ENCODE data around the gene IFNL4.
"Not testable (repeated sequence)": the region's sequence is repeated elsewhere in the genome, so short reads cannot be mapped to it uniquely, and the experiment has no call there.

IFNL4 gene

DNA sequence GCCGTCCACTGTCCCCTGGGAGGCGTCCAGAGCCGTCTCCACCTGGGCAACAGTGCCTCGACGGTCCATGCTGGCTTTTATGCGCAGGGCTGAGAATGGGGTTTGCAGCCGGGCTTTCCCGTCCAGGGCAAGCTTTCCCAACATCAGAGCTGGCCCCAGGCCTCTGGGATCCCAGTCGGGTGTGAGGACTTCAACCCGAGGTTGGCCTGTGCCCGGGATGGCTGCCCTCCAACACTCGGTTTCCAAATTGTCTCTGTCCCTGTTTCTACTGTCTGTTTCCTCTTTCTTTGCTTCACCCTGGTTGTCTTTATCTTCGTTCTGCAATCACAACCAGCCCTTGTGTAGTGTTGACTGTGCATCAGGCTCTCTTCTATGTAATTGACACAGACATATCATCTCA lies at the start of gene IFNL4:
TSS of gene IFNL4 (minus strand) at position 51 of the 400 bp plus-strand sequence.
- no peak for DNase-seq

GRCh38 chr19:39297931-39298634 lies 49.4 kb upstream of the IFNL4 start:
- DNase-seq, result no peak

GRCh38 chr19:39296906-39297305 lies 48.2 kb upstream of the IFNL4 start:
- no peak for DNase-seq

GRCh38 chr19:39296055-39296645 lies 47.5 kb upstream of the IFNL4 start, which contains the start of gene IFNL1:
Gene IFNL1, plus strand, starts transcription at chr19:39296407. Its CDS starts 15 bp downstream, at chr19:39296422.
- no peak for DNase-seq

DNA sequence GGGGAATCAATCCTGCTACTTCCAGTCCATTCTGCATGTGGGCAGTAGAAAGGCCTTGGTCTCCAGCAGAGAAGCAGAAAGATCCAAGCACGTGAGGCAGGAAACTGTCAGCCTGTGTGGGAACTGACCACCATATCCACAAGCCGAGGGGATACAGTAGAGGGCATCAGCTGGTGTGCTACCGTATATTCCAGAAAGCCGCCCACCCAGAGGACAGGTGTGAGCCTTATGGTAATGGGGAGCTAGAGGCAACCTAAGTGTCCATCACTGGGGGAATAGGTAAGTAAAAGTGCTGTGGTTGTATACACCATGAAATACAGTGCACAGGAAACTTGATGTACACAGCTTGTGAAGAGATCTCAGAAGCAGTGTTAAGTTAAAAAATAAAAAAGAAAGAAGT lies 44.7 kb upstream of the IFNL4 start:
- no peak for DNase-seq

- no peak for DNase-seq
Observed at GRCh38 chr19:39284032-39284431, 35.4 kb upstream of the IFNL4 start.

GRCh38 chr19:39282021-39282420 lies 33.4 kb upstream of the IFNL4 start:
- no peak for DNase-seq

GRCh38 chr19:39277598-39277997 lies 28.9 kb upstream of the IFNL4 start:
- DNase-seq, result no peak

DNA sequence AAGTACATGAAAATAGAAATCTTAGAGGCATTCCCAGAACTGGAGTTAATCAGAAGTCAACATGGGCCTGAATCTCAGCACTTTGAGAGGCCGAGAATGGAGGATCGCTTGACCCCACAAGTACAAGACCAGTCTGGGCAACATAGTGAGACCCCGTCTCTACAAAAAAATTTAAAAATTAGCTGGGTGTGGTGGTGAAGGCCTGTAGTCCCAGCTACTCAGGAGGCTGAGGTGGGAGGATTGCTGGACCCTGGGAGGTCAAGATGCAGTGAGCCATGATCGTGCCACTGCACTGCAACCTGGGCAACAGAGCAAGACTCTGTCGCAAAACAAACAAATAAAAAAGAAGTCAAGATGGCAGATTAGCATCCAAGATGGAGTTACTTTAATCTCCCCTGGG lies 28.1 kb upstream of the IFNL4 start:
- no peak for DNase-seq

DNA sequence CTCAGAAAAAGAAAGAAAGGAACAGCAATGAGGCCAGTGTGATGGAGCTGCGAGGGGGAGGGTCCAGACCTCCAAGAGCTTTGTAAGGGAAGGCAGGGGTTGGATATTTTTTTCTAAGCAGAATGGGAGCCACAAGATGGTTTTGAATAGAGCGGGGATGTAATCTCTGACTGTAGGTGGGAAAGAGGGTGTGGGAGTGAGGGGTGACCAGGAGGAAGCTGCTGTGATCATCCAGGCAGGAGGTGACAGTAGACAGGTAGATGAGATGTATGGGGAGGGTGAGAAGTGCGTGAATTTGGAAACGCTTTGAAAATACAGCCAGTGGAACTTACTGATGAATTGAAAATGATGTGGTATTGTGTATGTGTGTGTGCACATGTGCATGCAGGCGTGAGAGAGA lies 26.9 kb upstream of the IFNL4 start:
- no peak for DNase-seq

DNA sequence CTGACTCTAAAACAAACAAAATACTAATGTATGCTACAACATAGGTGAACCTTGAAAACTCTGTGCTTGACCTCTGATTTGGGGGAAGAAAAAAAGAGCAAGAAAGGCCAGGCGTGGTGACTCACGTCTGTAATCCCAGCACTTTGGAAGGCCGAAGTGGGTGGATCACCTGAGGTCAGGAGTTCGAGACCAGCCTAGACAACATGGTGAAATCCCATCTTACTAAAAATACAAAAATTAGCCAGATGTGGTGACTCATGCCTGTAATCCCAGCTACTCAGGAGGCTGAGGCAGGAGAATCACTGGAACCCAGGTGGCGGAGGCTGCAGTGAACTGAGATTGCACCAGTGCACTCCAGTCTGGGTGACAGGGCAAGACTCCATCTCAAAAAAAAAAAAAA lies 25.2 kb upstream of the IFNL4 start:
- DNase-seq, result not testable (repeated sequence)

DNA sequence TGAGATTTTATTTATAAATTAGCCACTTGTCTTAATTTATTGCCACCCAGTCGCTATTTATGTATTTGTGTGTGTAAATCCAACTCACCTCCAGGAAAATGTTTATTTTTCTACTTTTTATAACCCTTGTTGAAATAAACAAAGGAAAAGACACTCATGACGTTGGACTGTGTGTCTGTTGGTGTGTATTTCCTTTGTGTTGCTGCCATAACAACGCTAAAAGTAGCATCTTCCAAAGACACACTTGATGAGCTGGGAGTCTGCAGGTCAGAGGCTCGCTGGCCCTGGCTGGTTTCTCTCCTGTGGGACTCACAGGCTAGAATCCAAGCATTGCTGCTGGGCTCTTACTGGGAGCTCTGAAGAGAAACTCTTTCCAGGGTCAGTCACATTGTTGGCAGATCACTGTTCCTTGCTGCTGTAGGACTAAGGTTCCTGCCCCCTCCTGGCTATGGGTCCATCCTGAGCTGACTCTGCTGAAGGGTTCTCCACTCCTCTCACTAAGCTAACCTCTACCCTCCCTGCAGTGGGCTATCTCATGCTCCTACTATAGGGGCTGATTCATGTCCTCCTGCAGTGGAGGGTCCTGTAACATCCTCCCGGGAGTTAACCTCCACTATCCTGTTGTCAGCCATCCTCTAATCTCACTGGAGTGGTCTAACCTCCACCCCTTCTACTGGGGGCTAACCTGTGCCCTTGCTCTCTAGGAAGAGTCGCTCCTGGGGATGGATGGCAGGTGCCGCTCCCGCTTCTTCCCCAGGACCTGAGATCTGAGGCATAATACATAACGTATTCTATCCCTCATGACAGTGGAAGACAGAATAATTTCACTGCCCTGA lies 21.6 kb upstream of the IFNL4 start:
- DNase-seq, result no peak

DNA sequence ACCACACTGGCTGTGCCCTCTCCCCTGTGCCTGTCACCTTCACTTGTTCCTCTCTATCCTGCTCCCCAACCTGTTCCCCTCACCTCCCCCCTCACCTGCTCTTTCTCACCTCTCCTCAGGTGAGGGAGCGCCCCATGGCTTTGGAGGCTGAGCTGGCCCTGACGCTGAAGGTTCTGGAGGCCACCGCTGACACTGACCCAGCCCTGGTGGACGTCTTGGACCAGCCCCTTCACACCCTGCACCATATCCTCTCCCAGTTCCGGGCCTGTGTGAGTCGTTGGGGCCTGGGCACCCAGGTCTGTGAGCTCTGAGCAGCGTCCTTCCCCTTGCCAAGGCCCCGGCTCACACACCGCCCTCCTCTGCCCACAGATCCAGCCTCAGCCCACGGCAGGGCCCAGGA lies 20.7 kb upstream of the IFNL4 start:
- DNase-seq, result not testable (repeated sequence)

DNA sequence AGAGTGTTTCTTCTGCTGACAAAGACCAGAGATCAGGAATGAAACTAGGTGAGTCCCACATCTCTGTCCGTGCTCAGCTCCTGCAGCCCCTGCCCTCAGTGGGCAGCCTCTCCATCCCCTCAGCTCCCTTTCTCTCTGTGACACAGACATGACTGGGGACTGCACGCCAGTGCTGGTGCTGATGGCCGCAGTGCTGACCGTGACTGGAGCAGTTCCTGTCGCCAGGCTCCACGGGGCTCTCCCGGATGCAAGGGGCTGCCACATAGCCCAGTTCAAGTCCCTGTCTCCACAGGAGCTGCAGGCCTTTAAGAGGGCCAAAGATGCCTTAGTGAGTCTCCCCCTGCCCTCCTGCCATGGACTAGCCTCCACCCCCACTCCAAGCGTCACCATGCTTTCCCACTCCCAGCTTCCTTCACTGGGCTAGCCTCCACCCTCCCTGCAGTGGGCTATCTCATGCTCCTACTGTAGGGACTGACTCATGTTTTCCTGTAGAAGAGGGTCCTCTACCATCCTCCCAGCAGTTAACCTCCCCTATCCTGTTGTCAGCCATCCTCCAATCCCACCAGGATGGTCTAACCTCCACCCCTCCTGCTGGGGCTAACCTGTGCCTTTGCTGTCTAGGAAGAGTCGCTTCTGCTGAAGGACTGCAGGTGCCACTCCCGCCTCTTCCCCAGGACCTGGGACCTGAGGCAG lies 20.0 kb upstream of the IFNL4 start:
- DNase-seq, result not testable (repeated sequence)

GRCh38 chr19:39268085-39268484 lies 19.4 kb upstream of the IFNL4 start, which contains the start of gene IFNL2:
Gene IFNL2, plus strand, starts transcription at chr19:39268396. Its CDS starts 173 bp downstream, at chr19:39268569.
- not testable (repeated sequence) for DNase-seq

GRCh38 chr19:39265321-39265916 lies 16.8 kb upstream of the IFNL4 start:
- DNase-seq, result peak; percentile 24

- DNase-seq, result no peak
Observed at GRCh38 chr19:39264306-39265290, 15.9 kb upstream of the IFNL4 start.

- DNase-seq, result no peak
Observed at GRCh38 chr19:39263912-39264305, 15.3 kb upstream of the IFNL4 start.

- no peak for DNase-seq
Observed at GRCh38 chr19:39262496-39262895, 13.8 kb upstream of the IFNL4 start.

- no peak for DNase-seq
Observed at GRCh38 chr19:39261704-39262103, 13.0 kb upstream of the IFNL4 start.

GRCh38 chr19:39257227-39257626 lies 8.6 kb upstream of the IFNL4 start:
- no peak for DNase-seq
